ENCODE data around the gene CLMP.

Gene CLMP

DNA sequence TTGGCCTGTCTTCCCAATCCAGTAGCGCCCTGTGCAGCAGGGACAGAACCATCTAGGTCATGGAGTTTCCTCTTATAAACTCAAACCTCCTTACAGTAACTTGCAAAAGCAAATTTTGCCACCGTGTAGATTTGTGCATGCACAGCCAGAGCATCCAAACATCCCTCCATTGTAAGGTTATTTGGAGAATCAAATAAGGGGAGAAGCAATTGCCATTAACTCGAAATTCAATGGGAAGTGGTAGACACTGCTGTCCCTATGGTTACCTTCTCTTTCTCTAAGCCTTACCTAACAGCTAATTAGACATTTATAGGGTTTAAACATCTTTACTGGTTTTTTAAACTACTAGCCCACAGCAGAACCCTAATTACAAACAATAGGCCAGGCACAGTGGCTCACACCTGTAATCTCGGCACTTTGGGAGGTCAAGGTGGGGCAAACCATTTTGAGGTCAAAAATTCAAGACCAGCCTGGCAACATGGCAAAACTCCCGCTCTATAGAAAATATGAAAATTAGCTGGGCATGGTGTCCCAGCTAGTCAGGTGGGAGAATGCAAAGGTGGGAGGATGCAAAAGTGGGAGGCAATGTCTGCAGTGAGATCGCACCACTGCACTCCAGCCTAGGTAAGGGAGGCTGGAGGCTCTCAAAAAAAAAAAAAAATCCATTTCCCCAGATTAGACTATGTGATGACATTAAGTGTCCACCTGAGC lies 139.7 kb downstream of the CLMP start:
- DNase-seq (ENCODE audit: low read depth), result no peak

DNA sequence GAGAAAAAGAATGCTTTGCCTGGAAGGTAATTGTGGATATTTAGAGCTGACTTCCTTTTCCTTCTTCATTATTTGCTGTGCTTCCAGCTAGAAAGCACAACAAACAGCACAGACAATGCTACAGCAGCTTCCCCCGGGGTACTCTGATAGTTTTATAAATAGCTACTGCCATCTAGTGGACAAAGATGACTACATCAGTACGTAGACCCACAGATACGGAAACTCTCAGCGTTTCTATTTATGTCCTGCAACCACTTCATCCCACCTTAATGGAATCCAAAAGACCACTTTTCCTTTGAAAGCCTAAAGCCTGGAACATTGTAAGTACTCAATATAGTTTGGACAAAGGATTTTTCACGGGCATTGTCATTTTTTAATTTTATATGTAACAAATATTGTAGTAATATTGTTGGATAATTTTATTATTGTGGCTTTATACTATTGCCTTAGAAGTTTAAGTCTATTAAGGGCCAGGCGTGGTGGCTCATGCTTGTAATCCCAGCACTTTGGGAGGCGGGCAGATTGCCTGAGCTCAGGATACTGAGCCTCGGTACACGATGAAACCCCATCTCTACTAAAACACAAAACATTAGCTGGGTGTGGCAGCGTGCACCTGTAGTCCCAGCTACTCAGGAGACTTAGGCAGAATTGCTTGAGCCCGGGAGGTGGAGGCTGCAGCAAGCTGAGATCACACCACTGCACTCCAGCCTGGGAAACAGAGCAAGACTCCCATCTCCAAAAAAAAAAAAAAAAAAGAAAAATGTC lies 140.6 kb downstream of the CLMP start:
- no peak for DNase-seq (ENCODE audit: low read depth)

DNA sequence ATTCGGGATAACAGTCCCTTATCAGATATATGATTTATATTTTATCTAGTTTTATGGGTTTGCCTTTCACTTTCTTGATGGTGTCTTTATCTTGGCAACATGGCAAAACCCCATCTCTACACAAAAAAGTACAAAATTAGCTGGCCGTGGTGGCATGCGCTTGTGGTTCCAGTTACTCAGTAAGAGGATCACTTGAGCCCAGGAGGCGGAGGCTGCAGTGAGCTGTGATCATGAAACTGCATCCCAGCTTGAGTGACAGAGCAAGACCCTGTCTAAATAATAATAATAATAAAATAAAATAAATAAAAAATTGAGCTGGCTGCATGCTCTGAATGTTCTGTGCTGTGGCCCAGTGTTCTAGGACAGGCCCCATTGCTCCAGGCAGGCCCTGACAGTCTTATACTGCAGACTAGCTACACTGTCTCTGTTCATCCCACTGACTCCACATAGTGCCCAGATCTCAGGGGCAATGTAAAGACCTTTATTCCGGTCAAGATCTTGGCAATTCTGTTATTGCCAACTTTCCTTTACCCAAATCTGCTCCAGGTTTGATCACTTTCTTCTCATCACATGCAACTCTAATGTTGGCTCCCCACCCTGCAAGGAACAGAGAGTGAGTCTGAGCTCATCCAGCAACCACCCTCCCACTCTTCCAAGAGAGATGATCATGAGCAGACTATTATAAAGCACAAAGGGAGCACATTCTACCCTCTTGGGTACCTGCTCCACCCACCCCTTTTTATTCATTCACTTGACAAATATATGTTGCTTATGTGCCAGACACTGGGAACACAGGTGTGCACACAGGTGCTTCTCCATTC lies 141.9 kb downstream of the CLMP start:
- no peak for DNase-seq (ENCODE audit: low read depth)

DNA sequence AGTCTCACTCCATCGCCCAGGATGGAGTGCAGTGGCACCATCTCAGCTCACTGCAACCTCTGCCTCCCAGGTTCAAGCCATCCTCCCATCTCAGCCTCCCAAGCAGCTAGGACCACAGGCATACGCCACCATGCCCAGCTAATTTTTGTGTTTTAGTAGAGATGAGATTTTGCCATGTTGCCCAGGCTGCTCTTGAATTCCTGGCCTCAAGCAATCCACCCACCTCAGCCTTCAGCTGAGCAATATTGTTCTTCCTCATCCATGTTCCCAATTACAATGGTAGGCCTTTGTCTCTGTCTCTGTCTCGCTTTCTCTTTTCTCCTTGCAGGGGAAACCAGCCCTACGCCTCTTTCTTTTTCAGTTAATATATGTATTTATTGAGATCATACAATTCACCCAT lies 143.4 kb downstream of the CLMP start:
- DNase-seq (ENCODE audit: low read depth), result no peak

DNA sequence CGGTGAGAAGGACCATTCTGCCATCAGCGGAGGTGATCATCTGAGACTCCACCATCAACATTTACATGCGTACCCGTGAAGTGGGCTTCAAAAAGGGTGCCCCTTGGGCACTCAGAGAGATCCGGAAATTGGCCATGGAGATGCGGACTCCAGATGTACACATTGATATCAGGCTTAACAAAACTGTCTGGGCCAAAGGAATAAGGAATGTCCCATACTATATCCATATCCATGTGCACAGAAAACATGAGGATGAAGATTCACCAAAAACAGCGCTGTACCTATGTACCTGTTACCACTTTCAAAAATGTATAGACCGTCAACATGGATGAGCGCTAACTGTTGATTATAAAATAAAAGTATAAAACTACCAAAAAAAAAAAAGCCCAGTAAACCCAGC lies 143.9 kb downstream of the CLMP start:
- DNase-seq (ENCODE audit: low read depth), result no peak

DNA sequence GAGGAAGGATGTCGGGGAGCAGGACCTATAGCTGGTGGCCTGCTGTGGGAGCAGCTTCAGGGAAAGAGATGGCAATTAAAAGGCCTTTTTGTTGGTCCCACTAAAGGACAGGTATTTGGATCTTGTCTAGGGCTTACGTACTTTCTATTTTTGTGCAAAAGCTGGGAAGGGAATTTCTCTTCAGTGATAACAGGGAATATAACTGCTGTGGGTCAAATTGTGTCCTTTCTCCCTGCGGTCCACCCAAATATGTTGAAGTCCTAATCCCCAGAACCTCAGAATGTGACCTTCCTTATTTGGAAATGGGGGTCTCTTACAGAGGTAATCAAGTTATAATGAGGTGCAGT lies 147.1 kb downstream of the CLMP start:
- DNase-seq (ENCODE audit: low read depth), result no peak

DNA sequence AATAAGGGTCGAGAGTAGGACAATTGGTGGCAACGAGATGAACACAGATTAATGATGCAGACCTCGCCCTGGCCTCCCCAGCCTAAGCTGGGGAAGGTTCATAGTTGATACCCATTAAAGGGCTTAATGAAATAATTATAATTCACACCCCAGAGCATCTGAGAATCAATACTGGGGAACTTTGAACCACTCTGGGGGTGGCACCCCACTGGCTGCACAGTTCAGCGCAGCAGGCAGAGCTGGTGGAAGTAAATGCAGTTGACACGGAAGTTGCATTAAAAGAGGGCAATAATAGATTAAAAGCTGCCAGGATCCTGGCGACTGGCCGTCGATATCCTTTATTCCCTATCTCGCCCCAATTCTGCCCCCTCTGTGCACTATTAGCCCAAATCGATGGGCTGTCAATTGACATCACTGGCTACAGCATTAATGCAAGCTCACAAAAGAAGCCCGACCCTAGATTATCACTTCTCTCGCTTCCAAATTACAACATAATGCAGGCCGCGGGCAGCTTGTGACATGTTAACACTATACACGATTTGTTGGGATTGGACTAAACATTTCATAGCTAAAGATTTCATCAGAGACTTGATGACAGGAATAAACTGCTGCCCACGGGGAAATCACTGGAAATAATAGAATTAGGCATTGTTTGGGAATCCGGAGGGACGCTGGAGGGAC lies 147.6 kb downstream of the CLMP start:
- no peak for DNase-seq (ENCODE audit: low read depth)

DNA sequence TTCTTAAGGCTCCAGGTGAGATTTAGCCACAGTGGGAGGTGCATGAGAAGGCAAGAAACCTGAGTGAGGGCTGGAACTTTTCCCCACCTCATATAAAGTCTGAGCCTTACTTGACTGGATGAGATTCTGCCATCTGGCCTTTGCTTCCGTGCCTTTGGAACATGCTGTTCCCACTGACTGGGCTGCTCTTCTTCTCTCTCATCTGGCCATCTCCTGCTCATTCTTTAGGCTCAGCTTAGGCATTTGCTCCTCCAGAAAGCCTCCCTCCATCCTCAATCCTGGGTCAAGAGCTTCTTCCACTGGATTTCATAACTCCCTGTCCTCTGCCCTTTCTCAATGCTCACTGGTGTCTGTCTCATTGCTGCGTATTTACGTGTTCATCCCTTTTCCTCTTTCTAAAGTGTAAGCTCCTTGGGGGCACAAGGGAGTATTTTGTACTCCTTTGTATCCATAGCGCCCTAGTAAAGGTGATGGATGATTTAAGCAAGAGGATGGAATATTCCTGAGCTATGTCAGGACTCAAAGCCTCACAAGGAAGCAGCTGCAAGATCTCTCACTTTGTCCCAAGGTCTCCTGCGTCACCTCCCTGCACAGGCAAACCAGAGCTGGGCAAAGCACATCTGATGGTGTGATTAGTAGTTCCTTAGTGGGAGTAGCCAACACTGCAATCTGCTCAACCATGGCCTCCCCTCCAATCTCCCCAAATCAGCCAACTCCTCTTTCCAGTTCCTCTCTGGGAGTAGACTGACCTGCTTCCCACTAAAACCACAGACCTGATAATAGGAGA lies 148.4 kb downstream of the CLMP start:
- DNase-seq (ENCODE audit: low read depth), result no peak

DNA sequence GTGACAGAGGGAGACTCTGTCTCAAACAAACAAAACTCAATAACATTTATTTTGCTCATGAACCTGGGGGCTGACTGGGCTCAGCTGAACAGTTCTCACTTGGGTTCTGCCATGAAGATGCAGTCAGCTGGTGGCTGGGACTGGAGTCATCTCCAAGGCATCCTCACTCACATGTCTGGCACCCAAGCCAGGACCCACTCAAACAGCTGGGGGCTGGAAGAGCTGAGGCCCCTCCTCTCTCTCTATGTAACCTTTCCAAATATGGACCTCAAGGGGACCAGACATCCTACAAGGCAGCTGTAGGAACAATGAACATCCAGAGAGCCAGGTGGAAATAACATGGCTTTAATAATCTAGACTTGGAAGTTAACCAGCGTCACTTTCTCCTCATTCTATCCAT lies 149.9 kb downstream of the CLMP start:
- DNase-seq (ENCODE audit: low read depth), result no peak

DNA sequence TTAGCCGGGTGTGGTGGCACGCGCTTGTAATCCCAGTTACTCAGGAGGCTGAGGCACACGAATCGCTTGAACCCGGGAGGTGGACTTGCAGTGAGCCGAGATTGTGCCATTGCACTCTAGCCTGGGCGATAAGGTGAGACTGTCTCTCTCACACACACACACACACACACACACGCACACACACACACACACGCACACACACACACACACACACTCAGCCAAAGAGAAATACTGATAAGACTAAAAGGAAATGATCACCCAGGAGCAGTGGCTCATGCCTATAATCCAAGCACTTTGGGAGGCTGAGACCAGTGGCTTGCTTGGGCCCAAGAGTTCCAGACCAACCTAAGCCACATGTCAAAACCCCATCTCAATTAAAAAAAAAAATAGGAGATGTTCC lies 153.9 kb downstream of the CLMP start:
- DNase-seq (ENCODE audit: low read depth), result no peak

DNA sequence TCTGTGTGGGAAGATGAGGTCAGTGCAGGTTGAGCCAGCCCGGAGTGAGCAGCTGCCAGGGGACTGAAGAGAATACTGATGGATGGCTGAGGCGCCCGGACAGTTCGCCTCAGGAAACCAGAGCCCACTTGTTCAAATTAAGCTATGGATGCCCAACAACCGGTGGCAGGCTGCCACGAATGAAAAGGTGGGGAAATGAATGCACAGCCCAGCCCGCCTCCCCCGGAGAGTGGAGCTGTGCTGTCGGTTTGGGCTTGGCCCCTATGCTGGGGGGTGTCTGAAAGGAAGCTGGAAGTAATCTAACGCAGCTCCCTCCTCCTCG lies 155.0 kb downstream of the CLMP start:
- no peak for DNase-seq (ENCODE audit: low read depth)

DNA sequence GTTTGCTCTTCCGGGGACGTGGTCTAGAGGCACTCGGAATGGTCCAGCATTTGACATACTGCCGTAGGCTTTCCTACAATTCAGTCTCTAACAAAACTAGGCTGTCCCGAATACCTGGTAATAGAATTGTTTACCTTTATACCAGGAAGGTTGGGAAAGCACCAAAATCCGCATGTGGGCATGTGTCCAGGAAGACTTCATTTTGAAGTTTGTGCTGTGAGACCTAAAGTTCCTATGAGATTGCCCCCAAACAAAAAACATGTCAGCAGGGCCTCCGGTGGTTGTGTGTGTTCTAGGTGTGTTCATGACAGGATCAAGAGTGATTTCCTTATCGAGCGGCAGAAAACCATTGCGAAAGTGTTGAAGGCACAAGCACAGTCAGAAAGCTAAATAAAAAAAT lies 159.2 kb downstream of the CLMP start:
- no peak for DNase-seq (ENCODE audit: low read depth)

DNA sequence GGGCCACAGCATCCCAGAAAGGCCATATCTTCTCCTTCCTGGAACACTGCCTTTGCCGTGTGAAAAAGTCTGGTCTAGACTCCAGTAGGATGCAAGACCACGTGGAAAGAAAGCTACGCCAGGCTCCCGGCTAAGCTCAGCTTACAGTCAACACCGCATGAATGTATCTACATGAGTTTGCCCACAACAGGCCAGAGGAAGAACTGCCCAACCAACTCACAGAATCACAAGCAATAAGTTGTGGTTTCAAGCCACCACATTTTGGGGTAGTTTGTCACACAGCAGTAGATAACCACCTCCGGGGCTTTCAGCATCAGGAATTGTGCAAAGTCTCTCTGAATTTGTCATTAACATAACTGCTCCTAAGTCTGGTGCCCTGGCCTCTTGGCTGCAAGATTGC lies 160.5 kb downstream of the CLMP start:
- DNase-seq (ENCODE audit: low read depth), result no peak

DNA sequence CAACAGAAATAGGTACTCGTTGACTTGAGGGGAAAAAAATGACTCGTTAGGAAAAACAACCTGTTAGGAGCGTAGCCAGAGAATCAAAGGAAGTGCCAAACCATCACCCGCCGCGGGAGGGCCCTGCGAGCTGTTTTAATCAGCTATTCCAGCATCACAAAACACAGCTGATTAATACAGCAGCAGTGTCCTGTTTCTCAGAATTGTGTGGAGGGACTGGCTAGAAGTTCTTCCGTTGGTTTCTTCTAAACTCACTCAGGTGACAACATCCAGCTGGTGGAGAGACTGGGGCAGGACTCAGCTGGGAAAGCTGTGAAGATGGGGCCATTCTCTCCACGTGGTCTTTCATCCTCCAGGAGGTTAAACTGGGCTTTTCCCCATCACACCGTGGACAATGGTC lies 161.2 kb downstream of the CLMP start:
- DNase-seq (ENCODE audit: low read depth), result no peak

DNA sequence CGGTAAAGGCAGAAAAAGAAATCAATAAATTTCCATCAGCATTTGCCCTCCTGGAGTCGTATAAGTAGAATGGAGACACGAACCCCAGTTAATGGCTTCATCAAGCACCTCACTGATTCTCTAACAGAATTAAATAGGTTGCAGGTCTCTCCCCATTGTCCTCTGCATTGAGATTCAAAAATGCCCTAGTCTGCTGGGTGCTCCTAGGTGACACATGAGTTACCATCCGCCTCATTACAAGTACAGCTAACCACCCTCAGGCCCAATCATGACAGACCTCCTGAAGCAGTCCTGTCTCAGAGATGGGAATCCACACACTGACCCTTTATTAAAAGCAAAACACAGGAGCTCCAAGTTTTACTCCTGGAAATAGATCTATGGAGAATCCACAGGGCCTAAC lies 164.5 kb downstream of the CLMP start:
- DNase-seq (ENCODE audit: low read depth), result no peak

DNA sequence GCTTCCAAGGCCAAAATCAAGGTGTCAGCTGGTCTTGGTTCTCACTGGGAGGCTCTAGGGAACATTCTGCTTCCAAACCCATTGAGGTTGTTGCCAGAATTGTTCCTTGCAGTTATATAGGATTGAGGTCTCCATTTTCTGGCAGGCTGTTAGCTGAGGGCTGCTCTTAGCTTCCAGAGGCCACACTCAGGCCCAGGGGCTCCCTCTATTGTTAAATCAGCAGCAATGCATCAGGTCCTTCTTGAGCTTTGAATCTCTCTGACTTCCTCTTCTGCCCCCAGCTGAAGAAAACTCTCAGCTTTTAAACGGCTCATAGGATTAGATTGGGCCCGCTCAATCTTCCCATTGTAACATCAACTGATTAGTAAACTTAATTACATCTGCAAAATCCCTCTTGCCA lies 174.1 kb downstream of the CLMP start:
- peak; percentile 8 for DNase-seq (ENCODE audit: low read depth)

All from activated T-cell treated with anti-CD3 and anti-CD28 coated beads for 24 hours (primary cell).